Measurements from ENCODE around the gene IFIT2. TPM values are rescaled to one million over a fixed set of nuclear protein-coding genes. Genes with fewer than 3 reads are reported as not detected.

IFIT2 gene
- total and polyA plus RNA-seq, 2 experiments from 2014 or later: 0.10 TPM; not detected in 1

DNA sequence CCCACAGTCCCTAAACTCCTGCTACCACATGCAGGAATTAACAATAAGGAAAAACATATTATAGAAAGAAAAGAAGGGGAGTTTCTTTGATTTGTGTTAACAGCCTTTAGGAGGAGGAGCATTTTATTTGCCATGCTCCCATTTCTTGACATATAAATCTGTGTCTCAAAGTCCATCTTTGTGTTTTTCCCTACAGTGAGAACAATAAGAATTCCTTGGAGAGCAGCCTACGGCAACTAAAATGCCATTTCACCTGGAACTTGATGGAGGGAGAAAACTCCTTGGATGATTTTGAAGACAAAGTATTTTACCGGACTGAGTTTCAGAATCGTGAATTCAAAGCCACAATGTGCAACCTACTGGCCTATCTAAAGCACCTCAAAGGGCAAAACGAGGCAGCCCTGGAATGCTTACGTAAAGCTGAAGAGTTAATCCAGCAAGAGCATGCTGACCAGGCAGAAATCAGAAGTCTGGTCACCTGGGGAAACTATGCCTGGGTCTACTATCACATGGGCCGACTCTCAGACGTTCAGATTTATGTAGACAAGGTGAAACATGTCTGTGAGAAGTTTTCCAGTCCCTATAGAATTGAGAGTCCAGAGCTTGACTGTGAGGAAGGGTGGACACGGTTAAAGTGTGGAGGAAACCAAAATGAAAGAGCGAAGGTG lies 4.1 kb downstream of the IFIT2 start:
- no peak for TF ChIP-seq POLR2AphosphoS5 (IDR thresholded peaks at IDR 0.05; ENCODE audit: low read depth)
- H3K36me3 ChIP-seq (ENCODE audit: insufficient read depth): no peaks in the 10 kb centered on the region
- H3K27me3 ChIP-seq (ENCODE audit: insufficient read depth): no peaks in the 10 kb centered on the region
- no peak overlapping the region for H2AFZ ChIP-seq
- H3F3A ChIP-seq (replicated peaks; ENCODE audit: low read depth): no peaks in the 10 kb centered on the region
- ATAC-seq (no peak), DNase-seq (ENCODE audit: low spot score) (no peak)
- H3K4me2 ChIP-seq: no peak overlapping the region
- Mint-ChIP-seq H3K9me3 (no peaks in the 10 kb centered on the region), H3K27ac (no peak overlapping the region), H3K27me3 (ENCODE audit: insufficient read depth, low read depth, poor library complexity) (peaks cover 1% of the 10 kb centered on the region), H3K4me3 (no peak overlapping the region), H3K4me1 (peaks cover 29% of the 10 kb centered on the region), H3K36me3 (ENCODE audit: low read depth) (no peaks in the 10 kb centered on the region)
- H4K20me1 ChIP-seq (replicated peaks; ENCODE audit: insufficient read depth): no peaks in the 10 kb centered on the region
- no peak overlapping the region for H3K4me3 ChIP-seq
- no peaks in the 10 kb centered on the region for H3K9me2 ChIP-seq (ENCODE audit: insufficient read depth)
- H3K79me2 ChIP-seq (replicated peaks; ENCODE audit: insufficient read depth): no peaks in the 10 kb centered on the region
- peaks cover 17% of the 10 kb centered on the region; the same call in 1 of the 2 replicates for H3K4me1 ChIP-seq (ENCODE audit: insufficient read depth)
- no peak overlapping the region for H3K27ac ChIP-seq (ENCODE audit: low read depth)

DNA sequence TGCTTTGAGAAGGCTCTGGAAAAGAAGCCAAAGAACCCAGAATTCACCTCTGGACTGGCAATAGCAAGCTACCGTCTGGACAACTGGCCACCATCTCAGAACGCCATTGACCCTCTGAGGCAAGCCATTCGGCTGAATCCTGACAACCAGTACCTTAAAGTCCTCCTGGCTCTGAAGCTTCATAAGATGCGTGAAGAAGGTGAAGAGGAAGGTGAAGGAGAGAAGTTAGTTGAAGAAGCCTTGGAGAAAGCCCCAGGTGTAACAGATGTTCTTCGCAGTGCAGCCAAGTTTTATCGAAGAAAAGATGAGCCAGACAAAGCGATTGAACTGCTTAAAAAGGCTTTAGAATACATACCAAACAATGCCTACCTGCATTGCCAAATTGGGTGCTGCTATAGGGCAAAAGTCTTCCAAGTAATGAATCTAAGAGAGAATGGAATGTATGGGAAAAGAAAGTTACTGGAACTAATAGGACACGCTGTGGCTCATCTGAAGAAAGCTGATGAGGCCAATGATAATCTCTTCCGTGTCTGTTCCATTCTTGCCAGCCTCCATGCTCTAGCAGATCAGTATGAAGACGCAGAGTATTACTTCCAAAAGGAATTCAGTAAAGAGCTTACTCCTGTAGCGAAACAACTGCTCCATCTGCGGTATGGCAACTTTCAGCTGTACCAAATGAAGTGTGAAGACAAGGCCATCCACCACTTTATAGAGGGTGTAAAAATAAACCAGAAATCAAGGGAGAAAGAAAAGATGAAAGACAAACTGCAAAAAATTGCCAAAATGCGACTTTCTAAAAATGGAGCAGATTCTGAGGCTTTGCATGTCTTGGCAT lies 4.8 kb downstream of the IFIT2 start:
- H3K27me3 ChIP-seq (ENCODE audit: insufficient read depth): no peaks in the 10 kb centered on the region
- DNase-seq (ENCODE audit: low spot score): no peak
- ATAC-seq: no peak

More for the DNA sequence above, 4.8 kb downstream of the IFIT2 start:
- TF ChIP-seq ZNF331 (CRISPR knock-in tag; IDR thresholded peaks at IDR 0.05; ENCODE audit: low read depth) (no peak), ZNF114 (CRISPR knock-in tag; IDR thresholded peaks at IDR 0.05) (no peak), POLR2AphosphoS5 (IDR thresholded peaks at IDR 0.05; ENCODE audit: low read depth) (no peak), STAT1 (IDR thresholded peaks at IDR 0.05; ENCODE audit: unreplicated experiment) (no peak), NANOG (IDR thresholded peaks at IDR 0.05; ENCODE audit: borderline replicate concordance) (no peak), JUNB (IDR thresholded peaks at IDR 0.05; ENCODE audit: unreplicated experiment) (no peak), EZH2 (IDR thresholded peaks at IDR 0.05; ENCODE audit: low read depth, unreplicated experiment) (no peak)
- TF ChIP-seq, protein P1, sequence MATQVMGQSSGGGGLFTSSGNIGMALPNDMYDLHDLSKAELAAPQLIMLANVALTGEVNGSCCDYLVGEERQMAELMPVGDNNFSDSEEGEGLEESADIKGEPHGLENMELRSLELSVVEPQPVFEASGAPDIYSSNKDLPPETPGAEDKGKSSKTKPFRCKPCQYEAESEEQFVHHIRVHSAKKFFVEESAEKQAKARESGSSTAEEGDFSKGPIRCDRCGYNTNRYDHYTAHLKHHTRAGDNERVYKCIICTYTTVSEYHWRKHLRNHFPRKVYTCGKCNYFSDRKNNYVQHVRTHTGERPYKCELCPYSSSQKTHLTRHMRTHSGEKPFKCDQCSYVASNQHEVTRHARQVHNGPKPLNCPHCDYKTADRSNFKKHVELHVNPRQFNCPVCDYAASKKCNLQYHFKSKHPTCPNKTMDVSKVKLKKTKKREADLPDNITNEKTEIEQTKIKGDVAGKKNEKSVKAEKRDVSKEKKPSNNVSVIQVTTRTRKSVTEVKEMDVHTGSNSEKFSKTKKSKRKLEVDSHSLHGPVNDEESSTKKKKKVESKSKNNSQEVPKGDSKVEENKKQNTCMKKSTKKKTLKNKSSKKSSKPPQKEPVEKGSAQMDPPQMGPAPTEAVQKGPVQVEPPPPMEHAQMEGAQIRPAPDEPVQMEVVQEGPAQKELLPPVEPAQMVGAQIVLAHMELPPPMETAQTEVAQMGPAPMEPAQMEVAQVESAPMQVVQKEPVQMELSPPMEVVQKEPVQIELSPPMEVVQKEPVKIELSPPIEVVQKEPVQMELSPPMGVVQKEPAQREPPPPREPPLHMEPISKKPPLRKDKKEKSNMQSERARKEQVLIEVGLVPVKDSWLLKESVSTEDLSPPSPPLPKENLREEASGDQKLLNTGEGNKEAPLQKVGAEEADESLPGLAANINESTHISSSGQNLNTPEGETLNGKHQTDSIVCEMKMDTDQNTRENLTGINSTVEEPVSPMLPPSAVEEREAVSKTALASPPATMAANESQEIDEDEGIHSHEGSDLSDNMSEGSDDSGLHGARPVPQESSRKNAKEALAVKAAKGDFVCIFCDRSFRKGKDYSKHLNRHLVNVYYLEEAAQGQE (IDR thresholded peaks at IDR 0.05; ENCODE audit: unreplicated experiment): no peak
- Histone ChIP-seq H3K36me3 (ENCODE audit: insufficient read depth) (no peaks in the 10 kb centered on the region), H2AFZ (no peak overlapping the region), H3K4me3 (no peak overlapping the region), H4K20me1 (replicated peaks; ENCODE audit: insufficient read depth) (no peaks in the 10 kb centered on the region), H3F3A (replicated peaks; ENCODE audit: low read depth) (no peaks in the 10 kb centered on the region), H3K4me2 (no peak overlapping the region), H3K79me2 (replicated peaks; ENCODE audit: insufficient read depth) (no peaks in the 10 kb centered on the region), H3K4me1 (ENCODE audit: insufficient read depth) (peaks cover 10% of the 10 kb centered on the region; the same call in 1 of the 2 replicates), H3K27ac (ENCODE audit: low read depth) (no peak overlapping the region), H3K9me2 (ENCODE audit: insufficient read depth) (no peaks in the 10 kb centered on the region)
- Mint-ChIP-seq H3K27ac (no peak overlapping the region), H3K4me3 (no peak overlapping the region), H3K27me3 (ENCODE audit: insufficient read depth, low read depth, poor library complexity) (peaks cover 1% of the 10 kb centered on the region), H3K9me3 (no peaks in the 10 kb centered on the region), H3K36me3 (ENCODE audit: low read depth) (no peaks in the 10 kb centered on the region), H3K4me1 (peaks cover 21% of the 10 kb centered on the region)

All from GM23338 (cell line).